ENCODE data around the gene ACVR2A. TPM values are rescaled to one million over a fixed set of nuclear protein-coding genes. Genes with fewer than 3 reads are reported as not detected.

The ACVR2A gene
- total RNA-seq, 6 experiments from 2014 or later = 5.8 to 9.3 (median 6.5) TPM

DNA sequence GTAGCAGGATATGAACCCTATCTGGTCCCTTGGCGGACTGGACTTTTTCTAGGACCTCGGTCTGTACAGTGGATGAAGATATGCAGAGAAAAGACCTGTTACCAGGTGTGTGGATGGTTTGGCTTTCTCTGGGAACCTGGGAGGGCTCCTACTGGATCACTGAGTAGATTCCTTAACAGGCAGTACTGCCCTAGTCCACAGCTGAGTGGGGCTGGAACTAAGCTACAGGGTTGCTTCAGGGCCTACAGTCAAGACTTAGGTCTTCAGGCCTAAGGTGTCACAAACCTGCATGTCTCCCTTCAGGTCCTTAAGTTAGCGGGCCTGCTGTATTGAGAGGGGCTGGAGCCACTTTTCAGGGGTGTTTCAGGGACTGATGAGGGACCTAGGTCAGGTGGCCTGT is 132.8 kb downstream of the ACVR2A start:
- no peak for DNase-seq

More for the DNA sequence above, 132.8 kb downstream of the ACVR2A start:
- H3K27me3 ChIP-seq = no peaks in the 10 kb centered on the region
- TF ChIP-seq POLR2A (IDR thresholded peaks at IDR 0.05) = no peak
- TF ChIP-seq, protein P1, sequence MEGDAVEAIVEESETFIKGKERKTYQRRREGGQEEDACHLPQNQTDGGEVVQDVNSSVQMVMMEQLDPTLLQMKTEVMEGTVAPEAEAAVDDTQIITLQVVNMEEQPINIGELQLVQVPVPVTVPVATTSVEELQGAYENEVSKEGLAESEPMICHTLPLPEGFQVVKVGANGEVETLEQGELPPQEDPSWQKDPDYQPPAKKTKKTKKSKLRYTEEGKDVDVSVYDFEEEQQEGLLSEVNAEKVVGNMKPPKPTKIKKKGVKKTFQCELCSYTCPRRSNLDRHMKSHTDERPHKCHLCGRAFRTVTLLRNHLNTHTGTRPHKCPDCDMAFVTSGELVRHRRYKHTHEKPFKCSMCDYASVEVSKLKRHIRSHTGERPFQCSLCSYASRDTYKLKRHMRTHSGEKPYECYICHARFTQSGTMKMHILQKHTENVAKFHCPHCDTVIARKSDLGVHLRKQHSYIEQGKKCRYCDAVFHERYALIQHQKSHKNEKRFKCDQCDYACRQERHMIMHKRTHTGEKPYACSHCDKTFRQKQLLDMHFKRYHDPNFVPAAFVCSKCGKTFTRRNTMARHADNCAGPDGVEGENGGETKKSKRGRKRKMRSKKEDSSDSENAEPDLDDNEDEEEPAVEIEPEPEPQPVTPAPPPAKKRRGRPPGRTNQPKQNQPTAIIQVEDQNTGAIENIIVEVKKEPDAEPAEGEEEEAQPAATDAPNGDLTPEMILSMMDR (IDR thresholded peaks at IDR 0.05) = no peak
- H3K9me3 ChIP-seq = no peaks in the 10 kb centered on the region
- 94% methylated on average over 2 of the region's 3 CpGs for WGBS (ENCODE audit: insufficient coverage, low coverage, low lambda C conversion rate, missing lambda C conversion rate)
- no peak for ATAC-seq
- H3K27ac ChIP-seq = no peak overlapping the region
- peaks cover 0 to 1% (median under 1%) of the 10 kb centered on the region in 4 donors for H3K36me3 ChIP-seq
- H3K4me3 ChIP-seq = no peak overlapping the region
- intact Hi-C loops (cut with DNase I) = no loop called here
- H3K4me1 ChIP-seq = no peaks in the 10 kb centered on the region

Small RNA genes within 50 kb of the gene (small RNA-seq; reads per million reads assigned to genes)
- 0 reads per million in 2 experiments for gene RNU6-1275P

Other genes with a start within 250 kb of the ACVR2A start
- 10 to 100 TPM; 18.6 to 61.4 (median 22.9) TPM for gene ORC4, start 175.7 kb downstream of the ACVR2A start, total RNA-seq
- gene MBD5, start 176.1 kb downstream of the ACVR2A start, total RNA-seq = 10 to 100 TPM in 3 of 6 experiments, 1 to 10 TPM in 3; 7.9 to 15.6 (median 11.9) TPM

Data from right lobe of liver (tissue), 6 donors.